ENCODE results near the gene SPEF1. TPM values are rescaled to one million over a fixed set of nuclear protein-coding genes. Genes with fewer than 3 reads are reported as not detected.

The SPEF1 gene
- total and polyA plus RNA-seq, 10 of the 15 experiments (the other 5 are each of a cell fraction or from before 2014, with no cell fraction given): 0.12 TPM; not detected in 9

Other genes with a start within 250 kb of the SPEF1 start
Only the 7 nearest of the 11 such genes appear.
- gene SIGLEC1, start 68.8 kb downstream of the SPEF1 start, total RNA-seq (2014; rRNA removed): not detected in 2 replicates
- not detected in 2 replicates for gene SIGLEC1, start 68.8 kb downstream of the SPEF1 start, total RNA-seq (2014; rRNA removed; fragmentation: Illumina TruSeq; extraction: Trizol)
- gene SIGLEC1, start 68.8 kb downstream of the SPEF1 start, total RNA-seq (2021): 0.05 TPM in 1 of 2 replicates, not detected in the other
- gene SIGLEC1, start 68.8 kb downstream of the SPEF1 start, polyA plus RNA-seq (2011; rRNA removed): not detected in 2 replicates
- gene SIGLEC1, start 68.8 kb downstream of the SPEF1 start, polyA plus RNA-seq (2014; fragmentation: Illumina TruSeq; extraction: Trizol): not detected in 2 replicates
- gene SIGLEC1, start 68.8 kb downstream of the SPEF1 start, polyA plus RNA-seq (2014; fragmentation: Nextera tagmentation; extraction: Ambion mirVana): not detected
- not detected in 2 replicates for gene SIGLEC1, start 68.8 kb downstream of the SPEF1 start, polyA plus RNA-seq (2014; rRNA removed)
- not detected for gene SIGLEC1, start 68.8 kb downstream of the SPEF1 start, polyA plus RNA-seq (2016; fragmentation: Nextera tagmentation; extraction: Ambion mirVana)
- not detected in 2 replicates for gene HSPA12B, start 48.8 kb downstream of the SPEF1 start, total RNA-seq (2014; rRNA removed)
- gene HSPA12B, start 48.8 kb downstream of the SPEF1 start, total RNA-seq (2014; rRNA removed; fragmentation: Illumina TruSeq; extraction: Trizol): not detected in 2 replicates
- gene HSPA12B, start 48.8 kb downstream of the SPEF1 start, total RNA-seq (2021): not detected in 2 replicates
- gene HSPA12B, start 48.8 kb downstream of the SPEF1 start, polyA plus RNA-seq (2011; rRNA removed): not detected in 2 replicates
- gene HSPA12B, start 48.8 kb downstream of the SPEF1 start, polyA plus RNA-seq (2014; fragmentation: Illumina TruSeq; extraction: Trizol): not detected in 2 replicates
- not detected for gene HSPA12B, start 48.8 kb downstream of the SPEF1 start, polyA plus RNA-seq (2014; fragmentation: Nextera tagmentation; extraction: Ambion mirVana)
- gene HSPA12B, start 48.8 kb downstream of the SPEF1 start, polyA plus RNA-seq (2014; rRNA removed): not detected in 2 replicates
- gene HSPA12B, start 48.8 kb downstream of the SPEF1 start, polyA plus RNA-seq (2016; fragmentation: Nextera tagmentation; extraction: Ambion mirVana): under 1 TPM in 1 of 2 experiments, not detected in 1; 0.08 TPM
- gene ADISSP, start 13.7 kb downstream of the SPEF1 start, total RNA-seq (2014; rRNA removed): 59.2 and 64.5 TPM in 2 replicates
- 25.2 and 27.1 TPM in 2 replicates for gene ADISSP, start 13.7 kb downstream of the SPEF1 start, total RNA-seq (2014; rRNA removed; fragmentation: Illumina TruSeq; extraction: Trizol)
- gene ADISSP, start 13.7 kb downstream of the SPEF1 start, total RNA-seq (2021): 65.9 and 67.5 TPM in 2 replicates
- gene ADISSP, start 13.7 kb downstream of the SPEF1 start, polyA plus RNA-seq (2011; rRNA removed): 6.9 and 22.6 TPM in 2 replicates
- gene ADISSP, start 13.7 kb downstream of the SPEF1 start, polyA plus RNA-seq (2014; fragmentation: Illumina TruSeq; extraction: Trizol): 2.3 and 17.5 TPM in 2 replicates
- 1 to 10 TPM in 1 of 2 experiments, under 1 TPM in 1; 0.80 to 7.6 TPM for gene ADISSP, start 13.7 kb downstream of the SPEF1 start, polyA plus RNA-seq (2014; fragmentation: Nextera tagmentation; extraction: Ambion mirVana)
- 50.2 and 62.0 TPM in 2 replicates for gene ADISSP, start 13.7 kb downstream of the SPEF1 start, polyA plus RNA-seq (2014; rRNA removed)
- 10 to 100 TPM; 90.8 to 96.3 TPM for gene ADISSP, start 13.7 kb downstream of the SPEF1 start, polyA plus RNA-seq (2016; fragmentation: Nextera tagmentation; extraction: Ambion mirVana)
- gene CENPB, start 5.3 kb upstream of the SPEF1 start, total RNA-seq (2014; rRNA removed): 56.6 and 68.6 TPM in 2 replicates
- 24.4 and 27.6 TPM in 2 replicates for gene CENPB, start 5.3 kb upstream of the SPEF1 start, total RNA-seq (2014; rRNA removed; fragmentation: Illumina TruSeq; extraction: Trizol)
- gene CENPB, start 5.3 kb upstream of the SPEF1 start, total RNA-seq (2021): 68.3 and 71.2 TPM in 2 replicates
- gene CENPB, start 5.3 kb upstream of the SPEF1 start, polyA plus RNA-seq (2011; rRNA removed): 4.3 and 7.1 TPM in 2 replicates
- 10.9 and 20.9 TPM in 2 replicates for gene CENPB, start 5.3 kb upstream of the SPEF1 start, polyA plus RNA-seq (2014; fragmentation: Illumina TruSeq; extraction: Trizol)
- gene CENPB, start 5.3 kb upstream of the SPEF1 start, polyA plus RNA-seq (2014; fragmentation: Nextera tagmentation; extraction: Ambion mirVana): under 1 TPM; 0.16 to 0.29 TPM
- 35.5 and 44.8 TPM in 2 replicates for gene CENPB, start 5.3 kb upstream of the SPEF1 start, polyA plus RNA-seq (2014; rRNA removed)
- gene CENPB, start 5.3 kb upstream of the SPEF1 start, polyA plus RNA-seq (2016; fragmentation: Nextera tagmentation; extraction: Ambion mirVana): 1 to 10 TPM; 1.6 to 2.4 TPM
- 18.5 and 20.7 TPM in 2 replicates for gene CDC25B, start 14.9 kb upstream of the SPEF1 start, total RNA-seq (2014; rRNA removed)
- 11.2 and 13.0 TPM in 2 replicates for gene CDC25B, start 14.9 kb upstream of the SPEF1 start, total RNA-seq (2014; rRNA removed; fragmentation: Illumina TruSeq; extraction: Trizol)
- 58.8 and 58.9 TPM in 2 replicates for gene CDC25B, start 14.9 kb upstream of the SPEF1 start, total RNA-seq (2021)
- 11.2 and 20.2 TPM in 2 replicates for gene CDC25B, start 14.9 kb upstream of the SPEF1 start, polyA plus RNA-seq (2011; rRNA removed)
- gene CDC25B, start 14.9 kb upstream of the SPEF1 start, polyA plus RNA-seq (2014; fragmentation: Illumina TruSeq; extraction: Trizol): 25.1 and 36.9 TPM in 2 replicates
- gene CDC25B, start 14.9 kb upstream of the SPEF1 start, polyA plus RNA-seq (2014; fragmentation: Nextera tagmentation; extraction: Ambion mirVana): 1 to 10 TPM; 4.6 to 8.6 TPM
- 37.0 and 44.2 TPM in 2 replicates for gene CDC25B, start 14.9 kb upstream of the SPEF1 start, polyA plus RNA-seq (2014; rRNA removed)
- gene CDC25B, start 14.9 kb upstream of the SPEF1 start, polyA plus RNA-seq (2016; fragmentation: Nextera tagmentation; extraction: Ambion mirVana): 10 to 100 TPM; 28.4 to 28.7 TPM
- 11.6 and 13.2 TPM in 2 replicates for gene AP5S1, start 39.1 kb upstream of the SPEF1 start, total RNA-seq (2014; rRNA removed)
- 3.8 and 4.7 TPM in 2 replicates for gene AP5S1, start 39.1 kb upstream of the SPEF1 start, total RNA-seq (2014; rRNA removed; fragmentation: Illumina TruSeq; extraction: Trizol)
- 12.3 and 12.4 TPM in 2 replicates for gene AP5S1, start 39.1 kb upstream of the SPEF1 start, total RNA-seq (2021)
- gene AP5S1, start 39.1 kb upstream of the SPEF1 start, polyA plus RNA-seq (2011; rRNA removed): 1.7 and 3.8 TPM in 2 replicates
- gene AP5S1, start 39.1 kb upstream of the SPEF1 start, polyA plus RNA-seq (2014; fragmentation: Illumina TruSeq; extraction: Trizol): 1.8 and 3.8 TPM in 2 replicates
- 1 to 10 TPM; 4.4 to 5.8 TPM for gene AP5S1, start 39.1 kb upstream of the SPEF1 start, polyA plus RNA-seq (2014; fragmentation: Nextera tagmentation; extraction: Ambion mirVana)
- 9.7 and 11.1 TPM in 2 replicates for gene AP5S1, start 39.1 kb upstream of the SPEF1 start, polyA plus RNA-seq (2014; rRNA removed)
- 10 to 100 TPM; 10.5 to 13.1 TPM for gene AP5S1, start 39.1 kb upstream of the SPEF1 start, polyA plus RNA-seq (2016; fragmentation: Nextera tagmentation; extraction: Ambion mirVana)
- 15.2 and 16.2 TPM in 2 replicates for gene MAVS, start 65.4 kb upstream of the SPEF1 start, total RNA-seq (2014; rRNA removed)
- 10.9 and 11.7 TPM in 2 replicates for gene MAVS, start 65.4 kb upstream of the SPEF1 start, total RNA-seq (2014; rRNA removed; fragmentation: Illumina TruSeq; extraction: Trizol)
- 23.5 and 25.2 TPM in 2 replicates for gene MAVS, start 65.4 kb upstream of the SPEF1 start, total RNA-seq (2021)
- 7.6 and 10.0 TPM in 2 replicates for gene MAVS, start 65.4 kb upstream of the SPEF1 start, polyA plus RNA-seq (2011; rRNA removed)
- gene MAVS, start 65.4 kb upstream of the SPEF1 start, polyA plus RNA-seq (2014; fragmentation: Illumina TruSeq; extraction: Trizol): 14.5 and 15.6 TPM in 2 replicates
- 1 to 10 TPM; 1.6 to 2.0 TPM for gene MAVS, start 65.4 kb upstream of the SPEF1 start, polyA plus RNA-seq (2014; fragmentation: Nextera tagmentation; extraction: Ambion mirVana)
- 17.5 and 18.7 TPM in 2 replicates for gene MAVS, start 65.4 kb upstream of the SPEF1 start, polyA plus RNA-seq (2014; rRNA removed)
- gene MAVS, start 65.4 kb upstream of the SPEF1 start, polyA plus RNA-seq (2016; fragmentation: Nextera tagmentation; extraction: Ambion mirVana): 10 to 100 TPM; 12.4 to 12.9 TPM